Measurements from ENCODE around the gene NIPBL. TPM values are rescaled to one million over a fixed set of nuclear protein-coding genes. Genes with fewer than 3 reads are reported as not detected.

The NIPBL gene
- total and polyA plus RNA-seq, 5 donors from 2014 or later = 12.5 to 132 (median 17.4) TPM

DNA sequence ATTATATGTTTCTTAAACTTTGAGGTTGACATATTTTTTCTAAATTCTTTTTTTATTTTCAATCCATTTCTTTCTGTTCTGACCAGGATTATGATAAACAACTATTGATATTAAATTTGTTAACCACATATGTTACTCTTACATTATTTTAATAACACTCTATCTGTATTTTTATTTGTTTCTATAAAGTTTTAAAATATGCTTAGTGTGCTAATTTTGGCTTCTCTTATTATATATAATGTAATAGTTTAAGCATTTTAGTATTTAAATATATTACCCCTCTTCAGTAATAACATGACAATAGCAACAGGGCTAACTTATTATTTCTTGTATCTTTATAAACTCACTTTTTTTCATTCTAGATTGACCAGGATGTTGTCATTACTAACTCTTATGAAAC is 137.8 kb downstream of the NIPBL start:
- no peak overlapping the region for H3K27ac Mint-ChIP-seq
- no peaks in the 10 kb centered on the region for H3K27me3 ChIP-seq (ENCODE audit: control insufficient read depth, insufficient read depth, low read length)
- no peak for ATAC-seq (ENCODE audit: low read depth in 2 of 2)
- DNase-seq = no peak
- no peak overlapping the region for H3K27ac ChIP-seq (ENCODE audit: insufficient read depth, low read length, poor library complexity, severe bottlenecking)
- no peaks in the 10 kb centered on the region for H3K9me3 Mint-ChIP-seq
- H3K27me3 Mint-ChIP-seq = no peaks in the 10 kb centered on the region
- H3K36me3 Mint-ChIP-seq = peaks cover 9% of the 10 kb centered on the region
- H3K4me1 ChIP-seq (ENCODE audit: control insufficient read depth, insufficient read depth, low read length, poor library complexity, severe bottlenecking) = no peaks in the 10 kb centered on the region
- H3K4me3 Mint-ChIP-seq = no peak overlapping the region
- no peak overlapping the region for H3K4me3 ChIP-seq (ENCODE audit: low read depth, low read length)
- H3K4me1 Mint-ChIP-seq = peaks cover 0 to 4% (median 0%) of the 10 kb centered on the region in 4 donors
- H3K9me3 ChIP-seq (ENCODE audit: control insufficient read depth in 2 of 2, low read length in 2 of 2) = no peaks in the 10 kb centered on the region
- peaks cover 74% of the 10 kb centered on the region for H3K36me3 ChIP-seq (ENCODE audit: control insufficient read depth, insufficient read depth, low read length)

DNA sequence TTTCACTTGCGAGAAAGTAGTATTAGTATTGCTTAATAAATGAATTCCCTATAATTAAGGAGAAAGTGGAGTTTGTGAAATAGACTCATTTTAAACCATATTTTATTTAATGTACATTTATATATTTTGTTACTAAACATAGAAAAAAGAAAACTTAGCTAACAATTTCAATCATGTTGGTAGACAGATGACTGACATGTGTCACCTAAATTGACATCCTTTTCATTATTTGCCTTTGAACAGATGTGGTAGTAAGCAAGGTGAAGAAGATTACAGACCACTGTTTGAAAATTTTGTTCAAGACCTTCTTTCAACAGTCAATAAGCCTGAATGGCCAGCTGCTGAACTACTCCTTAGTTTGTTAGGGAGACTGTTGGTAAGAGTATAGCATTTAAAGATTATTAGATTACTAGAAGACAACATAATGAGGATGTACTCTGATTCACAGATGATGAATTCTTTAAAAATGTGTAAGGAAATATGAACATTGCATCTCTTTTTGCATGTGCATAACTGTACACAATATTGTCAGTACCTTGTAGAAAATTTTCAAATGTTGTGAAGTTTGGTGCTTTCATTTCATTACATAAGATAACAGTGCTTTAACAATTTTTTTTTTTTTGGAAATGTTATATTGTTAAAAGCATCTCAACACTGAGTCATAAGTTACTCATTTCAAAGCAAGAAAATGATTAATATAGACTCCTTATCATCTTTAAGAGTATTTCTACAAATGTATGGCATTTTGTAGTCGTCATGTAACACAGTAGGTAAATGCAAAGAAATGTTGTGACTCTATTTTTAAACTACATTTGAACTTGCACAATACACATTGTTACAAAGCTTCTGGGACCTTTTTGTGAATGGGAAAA is 139.5 kb downstream of the NIPBL start:
- no peak overlapping the region for H3K27ac ChIP-seq (ENCODE audit: insufficient read depth, low read length, poor library complexity, severe bottlenecking)
- no peak for DNase-seq
- H3K9me3 Mint-ChIP-seq = no peaks in the 10 kb centered on the region
- no peaks in the 10 kb centered on the region for H3K27me3 Mint-ChIP-seq
- no peak for ATAC-seq (ENCODE audit: low read depth in 2 of 2)
- H3K27ac Mint-ChIP-seq = no peak overlapping the region
- H3K36me3 ChIP-seq (ENCODE audit: control insufficient read depth, insufficient read depth, low read length) = peaks cover 74% of the 10 kb centered on the region
- peaks cover 19% of the 10 kb centered on the region for H3K36me3 Mint-ChIP-seq
- no peak overlapping the region for H3K4me3 Mint-ChIP-seq
- no peaks in the 10 kb centered on the region for H3K27me3 ChIP-seq (ENCODE audit: control insufficient read depth, insufficient read depth, low read length)
- no peaks in the 10 kb centered on the region for H3K4me1 ChIP-seq (ENCODE audit: control insufficient read depth, insufficient read depth, low read length, poor library complexity, severe bottlenecking)
- no peak overlapping the region for H3K4me3 ChIP-seq (ENCODE audit: low read depth, low read length)
- no peaks in the 10 kb centered on the region for H3K9me3 ChIP-seq (ENCODE audit: control insufficient read depth in 2 of 2, low read length in 2 of 2)
- H3K4me1 Mint-ChIP-seq = peaks cover 0 to 4% (median 0%) of the 10 kb centered on the region in 4 donors

DNA sequence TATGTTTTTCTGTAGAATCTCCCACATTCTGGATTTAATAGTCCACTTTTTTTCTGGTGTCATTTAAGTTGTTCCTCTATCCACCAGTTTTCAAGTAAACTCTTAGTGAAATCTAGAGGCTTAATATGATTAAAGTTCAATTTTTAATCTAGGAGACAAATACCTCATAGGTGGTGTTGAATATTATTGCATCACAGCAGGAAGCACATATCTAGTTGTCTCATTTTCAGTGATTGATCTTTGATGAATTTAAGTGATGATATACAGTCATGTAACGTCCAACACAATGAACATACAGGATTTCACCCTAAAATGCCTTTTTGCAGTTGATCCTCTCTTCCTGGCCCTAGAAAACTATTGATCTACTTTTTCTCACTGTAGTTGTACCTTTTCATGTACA is 152.3 kb downstream of the NIPBL start:
- peaks cover 39% of the 10 kb centered on the region for H3K36me3 Mint-ChIP-seq
- no peak overlapping the region for H3K4me3 Mint-ChIP-seq
- Histone ChIP-seq H3K27ac (ENCODE audit: insufficient read depth, low read length, poor library complexity, severe bottlenecking) (no peak overlapping the region), H3K4me3 (ENCODE audit: low read depth, low read length) (no peak overlapping the region), H3K4me1 (ENCODE audit: control insufficient read depth, insufficient read depth, low read length, poor library complexity, severe bottlenecking) (no peaks in the 10 kb centered on the region), H3K27me3 (ENCODE audit: control insufficient read depth, insufficient read depth, low read length) (no peaks in the 10 kb centered on the region), H3K36me3 (ENCODE audit: control insufficient read depth, insufficient read depth, low read length) (peaks cover 66% of the 10 kb centered on the region), H3K9me3 (ENCODE audit: control insufficient read depth in 2 of 2, low read length in 2 of 2) (no peaks in the 10 kb centered on the region)
- peaks cover 0 to 18% (median 3%) of the 10 kb centered on the region in 4 donors for H3K4me1 Mint-ChIP-seq
- no peak overlapping the region for H3K27ac Mint-ChIP-seq
- DNase-seq (no peak), ATAC-seq (ENCODE audit: low read depth in 2 of 2) (no peak)
- H3K27me3 Mint-ChIP-seq = no peaks in the 10 kb centered on the region
- H3K9me3 Mint-ChIP-seq = peaks cover 0 to 1% (median 0%) of the 10 kb centered on the region in 7 donors

DNA sequence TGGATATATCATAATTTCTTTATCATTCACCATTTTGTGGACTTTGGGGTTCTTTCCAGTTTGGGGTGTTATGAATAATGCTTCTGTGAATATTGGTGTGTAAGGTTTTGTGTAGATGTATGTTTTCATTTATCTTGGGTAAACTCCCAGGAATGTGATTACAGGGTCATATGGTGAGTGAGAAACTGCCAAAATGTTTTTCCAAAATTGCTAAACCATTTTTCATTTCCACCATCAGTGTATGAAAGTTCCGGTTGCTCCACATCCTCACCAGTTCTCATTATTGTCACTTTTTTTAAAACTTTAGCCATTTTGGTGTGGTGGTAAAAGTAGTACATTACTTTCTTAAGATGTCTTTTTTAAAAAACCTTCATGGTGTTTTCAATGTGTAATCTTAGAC is 152.9 kb downstream of the NIPBL start:
- no peak overlapping the region for H3K4me3 Mint-ChIP-seq
- peaks cover 43% of the 10 kb centered on the region for H3K36me3 Mint-ChIP-seq
- H3K4me1 ChIP-seq (ENCODE audit: control insufficient read depth, insufficient read depth, low read length, poor library complexity, severe bottlenecking) = no peaks in the 10 kb centered on the region
- no peak overlapping the region for H3K27ac Mint-ChIP-seq
- peaks cover 64% of the 10 kb centered on the region for H3K36me3 ChIP-seq (ENCODE audit: control insufficient read depth, insufficient read depth, low read length)
- no peaks in the 10 kb centered on the region for H3K9me3 ChIP-seq (ENCODE audit: control insufficient read depth in 2 of 2, low read length in 2 of 2)
- no peak overlapping the region for H3K4me3 ChIP-seq (ENCODE audit: low read depth, low read length)
- no peak overlapping the region for H3K27ac ChIP-seq (ENCODE audit: insufficient read depth, low read length, poor library complexity, severe bottlenecking)
- H3K27me3 Mint-ChIP-seq = no peaks in the 10 kb centered on the region
- no peak for DNase-seq
- no peaks in the 10 kb centered on the region for H3K27me3 ChIP-seq (ENCODE audit: control insufficient read depth, insufficient read depth, low read length)
- no peak for ATAC-seq (ENCODE audit: low read depth in 2 of 2)
- peaks cover 2 to 23% (median 6%) of the 10 kb centered on the region in 4 donors for H3K4me1 Mint-ChIP-seq
- H3K9me3 Mint-ChIP-seq = peaks cover 0 to 1% (median 0%) of the 10 kb centered on the region in 7 donors

DNA sequence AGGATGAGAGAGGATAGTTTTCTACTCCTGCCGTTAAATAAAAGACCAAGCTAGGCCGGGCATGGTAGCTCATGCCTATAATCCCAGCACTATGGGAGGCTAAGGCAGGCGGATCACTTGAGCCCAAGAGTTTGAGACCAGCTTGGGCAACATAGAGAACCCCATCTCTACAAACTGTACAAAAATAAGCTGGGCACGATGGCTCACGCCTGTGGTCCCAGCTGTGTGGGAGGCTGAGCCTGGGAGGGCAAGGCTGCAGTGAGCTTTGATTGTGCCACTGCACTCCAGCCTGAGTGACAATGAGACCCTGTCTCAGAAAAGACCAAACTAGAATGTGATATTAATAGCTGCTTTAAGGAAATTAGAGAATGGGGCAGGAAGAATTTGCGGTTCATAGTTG is 158.4 kb downstream of the NIPBL start:
- Histone ChIP-seq H3K4me1 (ENCODE audit: control insufficient read depth, insufficient read depth, low read length, poor library complexity, severe bottlenecking) (no peaks in the 10 kb centered on the region), H3K36me3 (ENCODE audit: control insufficient read depth, insufficient read depth, low read length) (peaks cover 40% of the 10 kb centered on the region), H3K27ac (ENCODE audit: insufficient read depth, low read length, poor library complexity, severe bottlenecking) (no peak overlapping the region), H3K27me3 (ENCODE audit: control insufficient read depth, insufficient read depth, low read length) (no peaks in the 10 kb centered on the region), H3K9me3 (ENCODE audit: control insufficient read depth in 2 of 2, low read length in 2 of 2) (no peaks in the 10 kb centered on the region), H3K4me3 (ENCODE audit: low read depth, low read length) (no peak overlapping the region)
- Mint-ChIP-seq H3K27ac (no peak overlapping the region), H3K4me3 (no peak overlapping the region), H3K36me3 (peaks cover 26% of the 10 kb centered on the region), H3K9me3 (no peaks in the 10 kb centered on the region), H3K27me3 (no peaks in the 10 kb centered on the region), H3K4me1 (peaks cover 3 to 16% (median 8%) of the 10 kb centered on the region in 4 donors)
- DNase-seq (no peak), ATAC-seq (ENCODE audit: low read depth in 2 of 2) (no peak)

DNA sequence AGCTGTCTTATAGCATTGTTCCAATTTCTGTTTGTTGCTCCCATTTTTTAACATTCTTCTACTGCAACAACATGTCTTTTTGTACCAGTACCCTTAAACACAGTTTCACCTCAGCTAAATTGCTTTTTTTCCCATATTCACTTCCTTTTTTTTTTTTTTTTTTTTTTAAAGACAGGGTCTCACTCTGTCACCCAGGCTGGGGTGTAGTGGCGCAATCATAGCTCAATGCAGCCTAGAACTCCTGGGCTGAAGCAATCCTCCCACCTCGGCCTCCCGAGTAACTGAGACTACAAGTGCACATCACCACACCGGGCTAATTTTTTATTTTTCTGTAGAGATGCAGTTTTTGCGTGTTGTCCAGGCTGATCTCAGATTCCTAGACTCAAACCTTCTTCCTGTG is 161.3 kb downstream of the NIPBL start:
- Histone ChIP-seq H3K9me3 (ENCODE audit: control insufficient read depth in 2 of 2, low read length in 2 of 2) (no peaks in the 10 kb centered on the region), H3K27me3 (ENCODE audit: control insufficient read depth, insufficient read depth, low read length) (no peaks in the 10 kb centered on the region), H3K36me3 (ENCODE audit: control insufficient read depth, insufficient read depth, low read length) (peaks cover 37% of the 10 kb centered on the region), H3K4me3 (ENCODE audit: low read depth, low read length) (no peak overlapping the region), H3K4me1 (ENCODE audit: control insufficient read depth, insufficient read depth, low read length, poor library complexity, severe bottlenecking) (no peaks in the 10 kb centered on the region), H3K27ac (ENCODE audit: insufficient read depth, low read length, poor library complexity, severe bottlenecking) (no peak overlapping the region)
- Mint-ChIP-seq H3K4me1 (peaks cover 3 to 12% (median 6%) of the 10 kb centered on the region in 4 donors), H3K9me3 (no peaks in the 10 kb centered on the region), H3K27me3 (no peaks in the 10 kb centered on the region), H3K36me3 (peaks cover 23% of the 10 kb centered on the region), H3K27ac (no peak overlapping the region), H3K4me3 (no peak overlapping the region)
- ATAC-seq (ENCODE audit: low read depth in 2 of 2) = no peak
- DNase-seq = no peak

DNA sequence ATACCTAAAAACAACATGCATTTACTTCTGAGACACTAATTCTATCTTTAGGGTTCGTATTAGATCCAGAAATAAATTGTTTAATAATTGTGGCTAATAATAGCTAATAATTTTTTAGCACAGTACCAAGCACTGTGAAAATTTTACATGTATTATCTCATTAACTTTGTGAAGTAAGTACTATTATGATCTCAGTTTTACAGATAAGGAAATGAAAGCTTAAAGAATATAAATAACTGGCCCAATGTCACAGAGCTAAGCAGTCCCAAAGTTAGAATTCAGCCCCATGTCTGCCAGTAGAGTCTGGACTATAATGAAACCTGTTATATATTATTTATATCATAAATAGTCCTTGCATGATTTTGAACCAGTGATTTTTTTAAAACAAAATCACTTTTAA is 163.3 kb downstream of the NIPBL start:
- Histone ChIP-seq H3K27me3 (ENCODE audit: control insufficient read depth, insufficient read depth, low read length) (no peaks in the 10 kb centered on the region), H3K9me3 (ENCODE audit: control insufficient read depth in 2 of 2, low read length in 2 of 2) (no peaks in the 10 kb centered on the region), H3K4me3 (ENCODE audit: low read depth, low read length) (no peak overlapping the region), H3K36me3 (ENCODE audit: control insufficient read depth, insufficient read depth, low read length) (peaks cover 49% of the 10 kb centered on the region), H3K4me1 (ENCODE audit: control insufficient read depth, insufficient read depth, low read length, poor library complexity, severe bottlenecking) (no peaks in the 10 kb centered on the region), H3K27ac (ENCODE audit: insufficient read depth, low read length, poor library complexity, severe bottlenecking) (no peak overlapping the region)
- Mint-ChIP-seq H3K27ac (no peak overlapping the region), H3K4me3 (no peak overlapping the region), H3K9me3 (no peaks in the 10 kb centered on the region), H3K27me3 (no peaks in the 10 kb centered on the region), H3K36me3 (peaks cover 17% of the 10 kb centered on the region), H3K4me1 (peaks cover 0 to 4% (median under 1%) of the 10 kb centered on the region in 4 donors)
- no peak for DNase-seq
- no peak for ATAC-seq (ENCODE audit: low read depth in 2 of 2)

DNA sequence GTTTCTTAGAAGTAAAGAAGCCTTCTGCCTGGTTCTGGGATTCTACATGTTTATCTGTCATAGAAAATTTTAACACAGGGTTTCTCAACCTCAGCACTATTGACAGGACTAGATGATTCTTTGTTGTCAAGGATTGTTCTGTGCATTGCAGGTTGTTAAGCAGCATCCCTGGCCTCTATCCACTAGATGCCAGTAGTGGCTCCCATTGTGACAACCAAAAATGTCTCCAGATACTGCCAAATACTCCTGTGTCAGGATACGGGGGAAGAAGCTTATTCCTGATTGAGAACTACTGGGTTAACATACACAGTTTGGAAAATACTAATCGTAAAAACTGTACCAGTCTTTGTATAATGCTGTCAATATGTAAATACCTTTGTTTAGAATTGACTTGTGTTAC is 167.1 kb downstream of the NIPBL start:
- H3K27me3 ChIP-seq (ENCODE audit: control insufficient read depth, insufficient read depth, low read length) = no peaks in the 10 kb centered on the region
- Mint-ChIP-seq H3K9me3 (no peaks in the 10 kb centered on the region), H3K36me3 (peaks cover 12% of the 10 kb centered on the region), H3K4me3 (no peak overlapping the region), H3K4me1 (peaks cover 0 to 5% (median 0%) of the 10 kb centered on the region in 4 donors), H3K27ac (peak overlapping the region in 1 of 3 donors; percentile 32), H3K27me3 (no peaks in the 10 kb centered on the region)
- H3K27ac ChIP-seq (ENCODE audit: insufficient read depth, low read length, poor library complexity, severe bottlenecking) = no peak overlapping the region
- no peaks in the 10 kb centered on the region for H3K4me1 ChIP-seq (ENCODE audit: control insufficient read depth, insufficient read depth, low read length, poor library complexity, severe bottlenecking)
- peak in 1 of 3 donors; percentile 20 for DNase-seq
- peaks cover 68% of the 10 kb centered on the region for H3K36me3 ChIP-seq (ENCODE audit: control insufficient read depth, insufficient read depth, low read length)
- H3K9me3 ChIP-seq (ENCODE audit: control insufficient read depth in 2 of 2, low read length in 2 of 2) = no peaks in the 10 kb centered on the region
- no peak for ATAC-seq (ENCODE audit: low read depth in 2 of 2)
- no peak overlapping the region for H3K4me3 ChIP-seq (ENCODE audit: low read depth, low read length)
